SK-N-MC (cell line): ENCODE data around the gene EPB41.

Experiments used
- EZH2 ChIP-seq: fragments of 200-600 bp; sonication (generic); IDR thresholded peaks from one replicate; pipeline ENCODE4 v1.6.1; 2017; ENCODE audit warnings: antibody characterized with exemption
- FOXP2 ChIP-seq: optimal IDR thresholded peaks from 2 replicates; pipeline ENCODE3; 2011; ENCODE audit warnings: mild to moderate bottlenecking, moderate library complexity; ENCODE audit not compliant: insufficient read depth; ENCODE audit errors: extremely low read length, control extremely low read depth
- POLR2AphosphoS5 ChIP-seq: IDR thresholded peaks from 2 replicates; pipeline ENCODE4 v1.6.1; 2012; ENCODE audit warnings: mild to moderate bottlenecking, low read depth, low read length, borderline replicate concordance

DNA sequence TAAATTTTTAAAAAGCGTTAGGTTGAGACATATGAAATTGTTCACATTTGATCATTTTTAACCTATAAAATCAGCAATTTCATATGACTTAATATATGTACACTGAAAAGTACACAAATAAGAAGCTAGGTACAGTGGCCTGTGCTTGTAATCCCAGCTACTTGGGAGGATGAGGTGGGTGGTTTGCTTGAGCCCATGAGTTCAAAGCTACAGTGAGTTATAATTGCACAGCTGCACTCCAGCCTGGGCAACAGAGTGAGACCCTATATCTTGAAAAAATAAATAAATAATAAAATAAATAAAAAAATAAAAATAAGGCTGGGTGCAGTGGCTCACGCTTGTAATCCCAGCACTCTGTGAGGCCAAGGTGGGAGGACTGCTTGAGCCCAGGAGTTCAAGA, 5.2 kb upstream of the EPB41 start:
- TF ChIP-seq EZH2, result no peak
- TF ChIP-seq POLR2AphosphoS5, result no peak
- TF ChIP-seq FOXP2, result no peak
